Liver (tissue), 9 donors: Measurements from ENCODE around the gene MARK2. TPM values are rescaled to one million over a fixed set of nuclear protein-coding genes. Genes with fewer than 3 reads are reported as not detected.

ENCODE experiments used
- DNase-seq: peaks from one replicate; pipeline ENCODE4 v3.0.0-alpha.2; 2017; ENCODE audit warnings: low spot score
- H3K27ac ChIP-seq, 2 donors: one replicate each; pipeline ENCODE4 v1.7.0; 2013; ENCODE audit warnings: inconsistent platforms in 2 of 2, low read length in 2 of 2, control low read depth in 1 of 2, low read depth in 1 of 2, mild to moderate bottlenecking in 1 of 2
- H3K27me3 ChIP-seq, 4 donors: one replicate each; pipeline versions ENCODE4 v1.6.1 to v1.7.0; 2013; ENCODE audit warnings: low read length in 3 of 4, inconsistent platforms in 1 of 4, mild to moderate bottlenecking in 1 of 4, moderate library complexity in 1 of 4; ENCODE audit not compliant: control insufficient read depth in 4 of 4, insufficient read depth in 4 of 4
- H3K36me3 ChIP-seq, 4 donors: one replicate each; pipeline versions ENCODE4 v1.6.1 to v1.7.0; 2013; ENCODE audit warnings: low read length in 3 of 4, mild to moderate bottlenecking in 3 of 4, low read depth in 1 of 4, moderate library complexity in 1 of 4; ENCODE audit not compliant: control insufficient read depth in 4 of 4, insufficient read depth in 3 of 4
- H3K4me1 ChIP-seq, 4 donors: one replicate each; pipeline versions ENCODE4 v1.6.1 to v1.7.0; 2013; ENCODE audit warnings: low read length in 3 of 4, mild to moderate bottlenecking in 3 of 4, moderate library complexity in 1 of 4; ENCODE audit not compliant: control insufficient read depth in 4 of 4, insufficient read depth in 4 of 4
- H3K4me3 ChIP-seq, 3 donors: one replicate each; pipeline versions ENCODE4 v1.6.1 to v1.7.0; 2013; ENCODE audit warnings: low read length in 3 of 3, control low read depth in 1 of 3, low read depth in 1 of 3, mild to moderate bottlenecking in 1 of 3
- H3K9ac ChIP-seq, 2 donors: one replicate each; pipeline ENCODE4 v1.7.0; 2013; ENCODE audit warnings: low read length in 2 of 2, mild to moderate bottlenecking in 2 of 2, moderate library complexity in 2 of 2, control low read depth in 1 of 2, low read depth in 1 of 2
- H3K9me3 ChIP-seq, 4 donors: one replicate each; pipeline versions ENCODE4 v1.6.1 to v1.7.0; 2013; ENCODE audit warnings: low read length in 3 of 4; ENCODE audit not compliant: control insufficient read depth in 4 of 4
- ATF3 ChIP-seq: IDR thresholded peaks from 2 replicates; pipeline ENCODE4 v1.6.1; 2016; ENCODE audit warnings: antibody characterized with exemption
- EGR1 ChIP-seq, 2 donors: IDR thresholded peaks; 2 replicates each; pipeline ENCODE4 v1.6.1; 2016 to 2018; ENCODE audit warnings: antibody characterized with exemption in 2 of 2, low read depth in 2 of 2
- FOXA2 ChIP-seq: IDR thresholded peaks from 2 replicates; pipeline ENCODE4 v1.6.1; 2016; ENCODE audit warnings: antibody characterized with exemption
- GABPA ChIP-seq, 2 donors: IDR thresholded peaks in 1 of 2; conservative IDR thresholded peaks in 1 of 2; 2 replicates each; pipeline ENCODE4 v1.6.1; 2016; ENCODE audit warnings: antibody characterized with exemption in 2 of 2, mild to moderate bottlenecking in 1 of 2, moderate library complexity in 1 of 2
- HNF4A ChIP-seq, 2 donors: conservative IDR thresholded peaks; 2 replicates each; pipeline ENCODE4 v1.6.1; 2016; ENCODE audit warnings: antibody characterized with exemption in 2 of 2, mild to moderate bottlenecking in 2 of 2
- HNF4G ChIP-seq: IDR thresholded peaks from 2 replicates; pipeline ENCODE4 v1.6.1; 2016; ENCODE audit warnings: antibody characterized with exemption
- JUND ChIP-seq, 2 donors: IDR thresholded peaks; 2 replicates each; pipeline ENCODE4 v1.6.1; 2016; ENCODE audit warnings: antibody characterized with exemption in 2 of 2
- RAD21 ChIP-seq, 2 donors: IDR thresholded peaks; 2 replicates each; pipeline ENCODE4 v1.6.1; 2016; ENCODE audit warnings: antibody characterized with exemption in 2 of 2, mild to moderate bottlenecking in 2 of 2
- REST ChIP-seq: IDR thresholded peaks from 2 replicates; pipeline ENCODE4 v1.6.1; 2016; ENCODE audit warnings: antibody characterized with exemption, mild to moderate bottlenecking
- RXRA ChIP-seq, 2 donors: IDR thresholded peaks; 2 replicates each; pipeline ENCODE4 v1.6.1; 2017 to 2018; ENCODE audit warnings: antibody characterized with exemption in 2 of 2, mild to moderate bottlenecking in 1 of 2
- SP1 ChIP-seq: IDR thresholded peaks from 2 replicates; pipeline ENCODE4 v1.6.1; 2018; ENCODE audit warnings: antibody characterized with exemption, mild to moderate bottlenecking
- TAF1 ChIP-seq: conservative IDR thresholded peaks from 2 replicates; pipeline ENCODE4 v1.6.1; 2016; ENCODE audit warnings: antibody characterized with exemption, mild to moderate bottlenecking
- YY1 ChIP-seq: IDR thresholded peaks from 2 replicates; pipeline ENCODE4 v1.6.1; 2016; ENCODE audit warnings: antibody characterized with exemption, mild to moderate bottlenecking
- ZBTB33 ChIP-seq: IDR thresholded peaks from 2 replicates; pipeline ENCODE4 v1.6.1; 2016; ENCODE audit warnings: antibody characterized with exemption
- polyA plus RNA-seq, 2 donors: library from polyadenylated mRNA; stranded (reverse) in 1 of 2; unstranded in 1 of 2; fragments of 200-250 nt in 1 of 2; fragments of >200 nt in 1 of 2; fragmentation: Nextera tagmentation in 1 of 2; extraction: Ambion mirVana in 1 of 2; gene quantifications; one replicate each; pipeline versions ENCODE4 v1.2.1 to v1.2.3, GENCODE V29; 2013 to 2015
- total RNA-seq, 2 donors: library from RNA; depleted of rRNA; stranded (reverse); fragments of >200 nt; gene quantifications; one replicate each; pipeline ENCODE4 v1.2.3, GENCODE V29; 2014
- TF ChIP-seq, protein P1 (sequence below): fragments of 150-350 bp; IDR thresholded peaks from 2 replicates; pipeline ENCODE4 v1.5.1; 2017; ENCODE audit warnings: improper control_type of control experiment, low read depth, low read length; ENCODE audit not compliant: missing input control
- donor health status: healthy.
- donor health status: healthy.
- donor health status: healthy.
- donor health status: healthy.
- donor health status: healthy.

The MARK2 gene
- total and polyA plus RNA-seq, 4 donors = 3.4 to 11.6 (median 8.0) TPM

GRCh38 chr11:63793161-63793560, 45.7 kb upstream of the MARK2 start:
- no peaks in the 10 kb centered on the region for H3K27me3 ChIP-seq

More at GRCh38 chr11:63793161-63793560, 45.7 kb upstream of the MARK2 start:
- H3K4me3 ChIP-seq = no peak overlapping the region
- no peak overlapping the region for H3K27ac ChIP-seq
- no peaks in the 10 kb centered on the region for H3K4me1 ChIP-seq
- no peaks in the 10 kb centered on the region for H3K36me3 ChIP-seq
- TF ChIP-seq, protein P1, sequence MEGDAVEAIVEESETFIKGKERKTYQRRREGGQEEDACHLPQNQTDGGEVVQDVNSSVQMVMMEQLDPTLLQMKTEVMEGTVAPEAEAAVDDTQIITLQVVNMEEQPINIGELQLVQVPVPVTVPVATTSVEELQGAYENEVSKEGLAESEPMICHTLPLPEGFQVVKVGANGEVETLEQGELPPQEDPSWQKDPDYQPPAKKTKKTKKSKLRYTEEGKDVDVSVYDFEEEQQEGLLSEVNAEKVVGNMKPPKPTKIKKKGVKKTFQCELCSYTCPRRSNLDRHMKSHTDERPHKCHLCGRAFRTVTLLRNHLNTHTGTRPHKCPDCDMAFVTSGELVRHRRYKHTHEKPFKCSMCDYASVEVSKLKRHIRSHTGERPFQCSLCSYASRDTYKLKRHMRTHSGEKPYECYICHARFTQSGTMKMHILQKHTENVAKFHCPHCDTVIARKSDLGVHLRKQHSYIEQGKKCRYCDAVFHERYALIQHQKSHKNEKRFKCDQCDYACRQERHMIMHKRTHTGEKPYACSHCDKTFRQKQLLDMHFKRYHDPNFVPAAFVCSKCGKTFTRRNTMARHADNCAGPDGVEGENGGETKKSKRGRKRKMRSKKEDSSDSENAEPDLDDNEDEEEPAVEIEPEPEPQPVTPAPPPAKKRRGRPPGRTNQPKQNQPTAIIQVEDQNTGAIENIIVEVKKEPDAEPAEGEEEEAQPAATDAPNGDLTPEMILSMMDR = no peak
- TF ChIP-seq TAF1 (no peak), YY1 (no peak), ATF3 (no peak), REST (no peak), FOXA2 (no peak), SP1 (no peak), JUND (IDR thresholded peaks at IDR 0.05) (no peak), RXRA (IDR thresholded peaks at IDR 0.05) (no peak), GABPA (IDR thresholded peaks at IDR 0.05 in 1 of 2, conservative IDR thresholded peaks at IDR 0.05 in 1 of 2) (no peak), ZBTB33 (no peak), RAD21 (IDR thresholded peaks at IDR 0.05) (no peak), EGR1 (IDR thresholded peaks at IDR 0.05; ENCODE audit: low read depth in 2 of 2) (no peak), HNF4A (conservative IDR thresholded peaks at IDR 0.05) (no peak), HNF4G (no peak)
- no peak for DNase-seq
- no peak overlapping the region for H3K9ac ChIP-seq
- H3K9me3 ChIP-seq = peaks cover 0 to 9% (median 3%) of the 10 kb centered on the region in 4 donors
